ENCODE data around the gene SPTB. TPM values are rescaled to one million over a fixed set of nuclear protein-coding genes. Genes with fewer than 3 reads are reported as not detected.

The SPTB gene
- total RNA-seq, 1 experiment from 2014 or later, result 0.13 TPM

- DNase-seq (ENCODE audit: low read depth, low spot score) (no peak), ATAC-seq (peak; percentile 54)
- Histone ChIP-seq H3K4me3 (ENCODE audit: low read depth in 2 of 2, low read length in 2 of 2) (peak overlapping the region in 1 of 2 experiments; percentile 36; a peak in 2 of 4 replicates), H3K4me1 (ENCODE audit: control insufficient read depth, insufficient read depth, low read length) (peaks cover 43% of the 10 kb centered on the region), H3K36me3 (ENCODE audit: control insufficient read depth, insufficient read depth, low read length) (no peaks in the 10 kb centered on the region; the same call in none of the 2 replicates), H3K9me3 (ENCODE audit: control insufficient read depth, insufficient read depth, low read depth, low read length) (peaks cover 12% of the 10 kb centered on the region; the same call in 1 of the 2 replicates), H3K27me3 (ENCODE audit: control insufficient read depth, insufficient read depth, low read length) (no peaks in the 10 kb centered on the region), H3K27ac (ENCODE audit: low read length) (peak overlapping the region; percentile 72)
- POLR2A ChIA-PET, result interaction anchor here (0.6 kb wide), 2 partner anchors 51 to 62 kb away, joined by 4 to 6 read pairs; no protein-coding TSS in a partner anchor
- CTCF ChIA-PET, result no interaction called here
- no TSS peak for BruUV-seq (replicated peaks)
- intact Hi-C loops (cut with micrococcal nuclease; ENCODE audit: unreplicated experiment), result loop anchor here (5.0 kb wide), 1 partner anchor 54 kb away; no protein-coding TSS in a partner anchor
- TF ChIP-seq TCF7L2 (IDR thresholded peaks at IDR 0.05; ENCODE audit: low read depth, low read length), result no peak
- no peak for TF ChIP-seq REST (IDR thresholded peaks at IDR 0.05; ENCODE audit: insufficient read depth in 1 of 2, low read depth in 2 of 2, low read length in 1 of 2)
- TF ChIP-seq SIN3A (IDR thresholded peaks at IDR 0.05; ENCODE audit: borderline replicate concordance, insufficient read depth, low read depth, low read length), result no peak
- TF ChIP-seq POLR2AphosphoS5 (IDR thresholded peaks at IDR 0.05; ENCODE audit: low read depth, low read length), result no peak
- in situ Hi-C loops (cut with HindIII; ENCODE audit: low pct_unique_long_range_greater_than_20kb, low sequenced_read_pairs), result no loop called here
These were observed 171.3 kb downstream of the SPTB start for GRCh38 chr14:64708148-64709004.

- no peaks in the 10 kb centered on the region; the same call in none of the 2 replicates for H3K36me3 ChIP-seq (ENCODE audit: control insufficient read depth, insufficient read depth, low read length)
- intact Hi-C loops (cut with micrococcal nuclease; ENCODE audit: unreplicated experiment), result loop anchor here (5.0 kb wide), 1 partner anchor 55 kb away; no protein-coding TSS in a partner anchor
- DNase-seq (ENCODE audit: low read depth, low spot score) (peak; percentile 72), ATAC-seq (no peak)
- peaks cover 5% of the 10 kb centered on the region; the same call in 1 of the 2 replicates for H3K9me3 ChIP-seq (ENCODE audit: control insufficient read depth, insufficient read depth, low read depth, low read length)
- CTCF ChIA-PET, result no interaction called here
- no TSS peak for BruUV-seq (replicated peaks)
- peaks cover 45% of the 10 kb centered on the region for H3K4me1 ChIP-seq (ENCODE audit: control insufficient read depth, insufficient read depth, low read length)
- POLR2A ChIA-PET, result no interaction called here
- no peak for TF ChIP-seq CTCF (IDR thresholded peaks at IDR 0.05)
- no peak for TF ChIP-seq SIN3A (IDR thresholded peaks at IDR 0.05; ENCODE audit: borderline replicate concordance, insufficient read depth, low read depth, low read length)
- TF ChIP-seq REST (IDR thresholded peaks at IDR 0.05; ENCODE audit: insufficient read depth in 1 of 2, low read depth in 2 of 2, low read length in 1 of 2), result no peak
- TF ChIP-seq POLR2AphosphoS5 (IDR thresholded peaks at IDR 0.05; ENCODE audit: low read depth, low read length), result no peak
- peak; percentile 61; the same call in 1 of the 2 replicates for TF ChIP-seq TCF7L2 (IDR thresholded peaks at IDR 0.05; ENCODE audit: low read depth, low read length)
- H3K27me3 ChIP-seq (ENCODE audit: control insufficient read depth, insufficient read depth, low read length), result no peaks in the 10 kb centered on the region
- peak overlapping the region in 1 of 2 experiments; percentile 36; a peak in 1 of 4 replicates for H3K4me3 ChIP-seq (ENCODE audit: low read depth in 2 of 2, low read length in 2 of 2)
- H3K27ac ChIP-seq (ENCODE audit: low read length), result no peak overlapping the region; the same call in 1 of the 2 replicates
- in situ Hi-C loops (cut with HindIII; ENCODE audit: low pct_unique_long_range_greater_than_20kb, low sequenced_read_pairs), result no loop called here
These were observed 172.0 kb downstream of the SPTB start for GRCh38 chr14:64707661-64708060.
